Posterior cingulate gyrus (tissue), 11 donors: ENCODE data around the gene CLINT1.

Experiments used
- DNase-seq, 10 donors: peaks; one replicate each; pipeline versions ENCODE4 v3.0.0 to v3.0.0-alpha.2; 2020 to 2021; ENCODE audit warnings: mixed read lengths in 3 of 10
- intact Hi-C: fragments of 100-400 bp; cut with DNase I; formaldehyde crosslinking; loops from one replicate; pipeline ENCODE4 v1.15.1; 2023

Gene CLINT1

GRCh38 chr5:157735991-157736390 is 123.0 kb downstream of the CLINT1 start:
- DNase-seq, result no peak
- intact Hi-C loops, result loop anchor here (10.0 kb wide), 1 partner anchor 591 kb away; the partner anchor contains the start of gene MED7
